Measurements from ENCODE around the gene SORCS3. TPM values are rescaled to one million over a fixed set of nuclear protein-coding genes. Genes with fewer than 3 reads are reported as not detected.

The SORCS3 gene
- total RNA-seq, 1 donor from 2014 or later = 0.26 TPM

DNA sequence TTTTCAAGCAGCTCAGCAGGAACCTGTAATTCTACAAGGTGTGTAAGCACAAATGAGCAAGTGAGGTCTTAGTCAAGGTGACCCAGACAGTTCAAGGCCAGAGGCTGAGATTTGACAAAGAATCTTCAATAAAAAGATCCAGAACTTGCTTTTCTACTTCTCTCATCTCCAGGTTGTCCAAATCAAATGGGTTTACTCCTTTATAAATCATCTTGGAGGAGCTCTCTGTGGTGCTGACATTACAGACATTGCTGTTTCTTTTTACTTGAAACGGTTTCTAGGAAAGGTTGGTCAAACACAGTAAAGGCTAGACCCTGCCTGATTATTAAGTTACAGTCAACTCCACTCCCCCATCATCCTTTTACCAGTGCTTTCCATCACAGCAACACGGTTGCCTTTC, 504.6 kb downstream of the SORCS3 start:
- H3K4me2 ChIP-seq = no peak overlapping the region
- no peaks in the 10 kb centered on the region for H3K9me3 ChIP-seq (ENCODE audit: low read depth)
- H3F3A ChIP-seq (ENCODE audit: low read depth) = no peaks in the 10 kb centered on the region
- no peak for DNase-seq (ENCODE audit: low spot score)
- H3K4me3 ChIP-seq = no peak overlapping the region
- no peaks in the 10 kb centered on the region for H3K4me1 ChIP-seq
- H3K4me1 Mint-ChIP-seq = peaks cover 14% of the 10 kb centered on the region
- H3K27me3 ChIP-seq = no peaks in the 10 kb centered on the region
- H3K27ac ChIP-seq = no peak overlapping the region
- no peak overlapping the region for H2AFZ ChIP-seq (replicated peaks)
- no peaks in the 10 kb centered on the region for H3K79me2 ChIP-seq (ENCODE audit: low read depth)
- no peak overlapping the region for H3K9ac ChIP-seq
- no peak overlapping the region for H3K27ac Mint-ChIP-seq
- TF ChIP-seq EZH2 (IDR thresholded peaks at IDR 0.05) (no peak), EZH2phosphoT487 (IDR thresholded peaks at IDR 0.05) (no peak)
- TF ChIP-seq, protein P1, sequence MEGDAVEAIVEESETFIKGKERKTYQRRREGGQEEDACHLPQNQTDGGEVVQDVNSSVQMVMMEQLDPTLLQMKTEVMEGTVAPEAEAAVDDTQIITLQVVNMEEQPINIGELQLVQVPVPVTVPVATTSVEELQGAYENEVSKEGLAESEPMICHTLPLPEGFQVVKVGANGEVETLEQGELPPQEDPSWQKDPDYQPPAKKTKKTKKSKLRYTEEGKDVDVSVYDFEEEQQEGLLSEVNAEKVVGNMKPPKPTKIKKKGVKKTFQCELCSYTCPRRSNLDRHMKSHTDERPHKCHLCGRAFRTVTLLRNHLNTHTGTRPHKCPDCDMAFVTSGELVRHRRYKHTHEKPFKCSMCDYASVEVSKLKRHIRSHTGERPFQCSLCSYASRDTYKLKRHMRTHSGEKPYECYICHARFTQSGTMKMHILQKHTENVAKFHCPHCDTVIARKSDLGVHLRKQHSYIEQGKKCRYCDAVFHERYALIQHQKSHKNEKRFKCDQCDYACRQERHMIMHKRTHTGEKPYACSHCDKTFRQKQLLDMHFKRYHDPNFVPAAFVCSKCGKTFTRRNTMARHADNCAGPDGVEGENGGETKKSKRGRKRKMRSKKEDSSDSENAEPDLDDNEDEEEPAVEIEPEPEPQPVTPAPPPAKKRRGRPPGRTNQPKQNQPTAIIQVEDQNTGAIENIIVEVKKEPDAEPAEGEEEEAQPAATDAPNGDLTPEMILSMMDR (IDR thresholded peaks at IDR 0.05) = no peak
- H3K4me3 Mint-ChIP-seq = no peak overlapping the region
- H4K20me1 ChIP-seq (ENCODE audit: low read depth) = no peaks in the 10 kb centered on the region
- H3K9me3 Mint-ChIP-seq = no peaks in the 10 kb centered on the region
- H3K27me3 Mint-ChIP-seq (ENCODE audit: insufficient read depth, low read depth) = no peaks in the 10 kb centered on the region
- no peaks in the 10 kb centered on the region for H3K36me3 ChIP-seq
- no peaks in the 10 kb centered on the region for H3K36me3 Mint-ChIP-seq

DNA sequence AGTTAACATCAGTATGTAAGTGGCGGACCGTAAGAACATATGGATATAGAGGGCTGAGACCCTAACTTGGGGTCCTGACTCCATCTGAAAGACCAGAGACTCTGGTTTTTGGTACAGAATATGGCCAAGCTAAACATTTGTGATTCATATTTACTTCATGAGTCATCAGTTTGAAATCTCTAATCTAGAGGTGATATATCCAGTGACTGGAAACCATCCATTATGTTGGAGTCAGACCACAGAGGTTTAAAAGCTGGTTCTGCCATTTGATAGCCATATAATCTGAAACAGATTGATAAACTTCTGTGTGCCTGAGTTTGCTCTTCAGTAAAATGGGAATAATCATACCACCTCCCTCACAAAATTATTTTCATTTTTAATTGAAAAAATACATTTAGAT, 505.3 kb downstream of the SORCS3 start:
- no peaks in the 10 kb centered on the region for H3K9me3 Mint-ChIP-seq
- Histone ChIP-seq H2AFZ (replicated peaks) (no peak overlapping the region), H3K4me1 (no peaks in the 10 kb centered on the region), H3K9ac (no peak overlapping the region), H3K79me2 (ENCODE audit: low read depth) (no peaks in the 10 kb centered on the region), H3K4me2 (no peak overlapping the region), H3F3A (ENCODE audit: low read depth) (no peaks in the 10 kb centered on the region), H3K27ac (no peak overlapping the region), H3K36me3 (no peaks in the 10 kb centered on the region), H4K20me1 (ENCODE audit: low read depth) (no peaks in the 10 kb centered on the region), H3K4me3 (no peak overlapping the region), H3K9me3 (ENCODE audit: low read depth) (no peaks in the 10 kb centered on the region), H3K27me3 (no peaks in the 10 kb centered on the region)
- H3K4me1 Mint-ChIP-seq = peaks cover 14% of the 10 kb centered on the region
- H3K4me3 Mint-ChIP-seq = no peak overlapping the region
- H3K36me3 Mint-ChIP-seq = no peaks in the 10 kb centered on the region
- no peaks in the 10 kb centered on the region for H3K27me3 Mint-ChIP-seq (ENCODE audit: insufficient read depth, low read depth)
- DNase-seq (ENCODE audit: low spot score) = no peak
- TF ChIP-seq, protein P1 (IDR thresholded peaks at IDR 0.05) = no peak
- TF ChIP-seq EZH2phosphoT487 (IDR thresholded peaks at IDR 0.05) (no peak), EZH2 (IDR thresholded peaks at IDR 0.05) (no peak)
- no peak overlapping the region for H3K27ac Mint-ChIP-seq

DNA sequence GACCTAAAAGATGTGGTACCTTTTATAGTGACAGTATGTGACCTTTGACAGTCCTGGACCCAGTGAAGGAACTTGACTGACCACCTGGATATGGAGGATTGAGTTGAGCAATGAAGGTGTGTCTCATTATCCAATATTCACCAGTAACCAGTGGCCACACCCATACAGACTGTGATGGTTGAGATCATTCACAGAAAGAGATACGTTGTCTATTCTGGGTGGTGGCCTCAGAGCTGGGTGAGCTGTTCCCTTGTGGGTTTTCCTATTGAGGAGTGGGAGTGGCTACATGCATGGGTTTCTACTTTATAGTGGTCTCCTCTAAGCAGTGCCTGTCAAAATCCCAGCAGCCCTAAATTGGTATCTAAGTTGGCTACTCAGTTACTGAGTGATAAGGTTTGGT, 507.4 kb downstream of the SORCS3 start:
- H3K4me1 Mint-ChIP-seq = peaks cover 8% of the 10 kb centered on the region
- H3K27ac ChIP-seq = no peak overlapping the region
- no peak for DNase-seq (ENCODE audit: low spot score)
- no peaks in the 10 kb centered on the region for H3K4me1 ChIP-seq
- H3K4me2 ChIP-seq = no peak overlapping the region
- no peak overlapping the region for H3K9ac ChIP-seq
- no peaks in the 10 kb centered on the region for H3F3A ChIP-seq (ENCODE audit: low read depth)
- H3K4me3 Mint-ChIP-seq = no peak overlapping the region
- no peaks in the 10 kb centered on the region for H3K9me3 Mint-ChIP-seq
- no peaks in the 10 kb centered on the region for H3K79me2 ChIP-seq (ENCODE audit: low read depth)
- H3K36me3 Mint-ChIP-seq = no peaks in the 10 kb centered on the region
- H3K36me3 ChIP-seq = no peaks in the 10 kb centered on the region
- H3K27me3 ChIP-seq = no peaks in the 10 kb centered on the region
- no peak for TF ChIP-seq EZH2phosphoT487 (IDR thresholded peaks at IDR 0.05)
- TF ChIP-seq EZH2 (IDR thresholded peaks at IDR 0.05) = no peak
- TF ChIP-seq, protein P1 (IDR thresholded peaks at IDR 0.05) = no peak
- H2AFZ ChIP-seq (replicated peaks) = no peak overlapping the region
- peaks cover 2% of the 10 kb centered on the region for H3K27me3 Mint-ChIP-seq (ENCODE audit: insufficient read depth, low read depth)
- no peaks in the 10 kb centered on the region for H3K9me3 ChIP-seq (ENCODE audit: low read depth)
- H3K27ac Mint-ChIP-seq = no peak overlapping the region
- no peak overlapping the region for H3K4me3 ChIP-seq
- no peaks in the 10 kb centered on the region for H4K20me1 ChIP-seq (ENCODE audit: low read depth)

All from neural progenitor cell (in vitro differentiated cells).